HEK293 (cell line): Measurements from ENCODE around the gene UCHL3.

ENCODE experiments used
- CTCF ChIA-PET: fragments of 350-600 bp; formaldehyde crosslinking; extraction: SDS; loops from one replicate; lab custom pipeline; 2021; ENCODE audit warnings: antibody characterized with exemption; lab: Yijun Ruan, JAX
- POLR2A ChIA-PET: fragments of 300-600 bp; formaldehyde crosslinking; extraction: SDS; loops from one replicate; lab custom pipeline; 2020; ENCODE audit warnings: antibody characterized with exemption, inconsistent platforms; lab: Yijun Ruan, JAX
- H3K27ac ChIP-seq: fragments of 200-500 bp; sonication (Bioruptor generic); 2 replicates; pipeline ENCODE4 v1.5.1; 2014; ENCODE audit warnings: low read depth, low read length, control low read depth, inconsistent platforms; ENCODE audit errors: extremely low read depth
- H3K36me3 ChIP-seq, 2 experiments: fragments of 200-500 bp in 1 of 2; sonication (Bioruptor generic) in 1 of 2; 1 replicate in 1 of 2; 2 replicates in 1 of 2; pipeline ENCODE4 v1.5.1; 2014 to 2017; ENCODE audit warnings: inconsistent platforms in 2 of 2, low read length in 2 of 2; ENCODE audit not compliant: control insufficient read depth in 2 of 2, insufficient read depth in 1 of 2
- H3K4me1 ChIP-seq: fragments of 200-500 bp; sonication (Bioruptor generic); 2 replicates; pipeline ENCODE4 v1.5.1; 2014; ENCODE audit warnings: mild to moderate bottlenecking, low read length, inconsistent platforms; ENCODE audit not compliant: control insufficient read depth, insufficient read depth
- H3K4me3 ChIP-seq: 2 replicates; pipeline ENCODE4 v1.5.1; 2011; ENCODE audit warnings: low read depth, mild to moderate bottlenecking, control low read depth, low read length, moderate library complexity
- H3K9me3 ChIP-seq: fragments of 200-500 bp; sonication (Bioruptor generic); 2 replicates; pipeline ENCODE4 v1.5.1; 2014; ENCODE audit warnings: low read depth, low read length, inconsistent platforms; ENCODE audit not compliant: control insufficient read depth, insufficient read depth
- ATF2 ChIP-seq: fragments of 450-650 bp; formaldehyde crosslinking; IDR thresholded peaks from 2 replicates; pipeline ENCODE4 v1.5.1; 2016; ENCODE audit warnings: missing biosample characterization, missing genetic modification characterization, low read depth
- BCL11A ChIP-seq: fragments of 450-650 bp; formaldehyde crosslinking; IDR thresholded peaks from 2 replicates; pipeline ENCODE4 v1.5.1; 2016; ENCODE audit warnings: low read depth, missing biosample characterization, missing genetic modification characterization
- GLI2 ChIP-seq: fragments of 450-650 bp; formaldehyde crosslinking; IDR thresholded peaks from 2 replicates; pipeline ENCODE4; 2017; ENCODE audit warnings: missing biosample characterization, missing genetic modification characterization, low read depth, borderline replicate concordance
- SALL2 ChIP-seq: fragments of 450-650 bp; formaldehyde crosslinking; IDR thresholded peaks from 2 replicates; pipeline ENCODE4 v1.5.0; 2017; ENCODE audit warnings: missing biosample characterization, mild to moderate bottlenecking, missing genetic modification characterization, borderline replicate concordance
- SP2 ChIP-seq: fragments of 450-650 bp; formaldehyde crosslinking; IDR thresholded peaks from 2 replicates; pipeline ENCODE4 v1.5.1; 2016; ENCODE audit warnings: missing biosample characterization, missing genetic modification characterization
- WT1 ChIP-seq: fragments of 450-650 bp; formaldehyde crosslinking; IDR thresholded peaks from 2 replicates; pipeline ENCODE4 v1.5.1; 2016; ENCODE audit warnings: missing biosample characterization, missing genetic modification characterization
- ZBTB1 ChIP-seq: fragments of 450-650 bp; formaldehyde crosslinking; IDR thresholded peaks from 2 replicates; pipeline ENCODE4 v1.5.1; 2016; ENCODE audit warnings: missing biosample characterization, missing genetic modification characterization
- ZEB2 ChIP-seq: fragments of 450-650 bp; formaldehyde crosslinking; IDR thresholded peaks from 2 replicates; pipeline ENCODE4 v1.5.1; 2016; ENCODE audit warnings: missing biosample characterization, missing genetic modification characterization
- ZNF121 ChIP-seq: fragments of 450-650 bp; formaldehyde crosslinking; IDR thresholded peaks from 2 replicates; pipeline ENCODE4 v1.5.1; 2016; ENCODE audit warnings: missing biosample characterization, missing genetic modification characterization
- ZNF140 ChIP-seq: fragments of 450-650 bp; formaldehyde crosslinking; IDR thresholded peaks from 2 replicates; pipeline ENCODE4 v1.5.1; 2016; ENCODE audit warnings: missing biosample characterization, missing genetic modification characterization
- ZNF202 ChIP-seq: fragments of 450-650 bp; formaldehyde crosslinking; IDR thresholded peaks from 2 replicates; pipeline ENCODE4 v1.5.1; 2016; ENCODE audit warnings: missing biosample characterization, missing genetic modification characterization, borderline replicate concordance
- ZNF324 ChIP-seq: fragments of 450-650 bp; formaldehyde crosslinking; IDR thresholded peaks from 2 replicates; pipeline ENCODE4 v1.5.1; 2016; ENCODE audit warnings: missing biosample characterization, missing genetic modification characterization
- ZNF341 ChIP-seq: fragments of 450-650 bp; formaldehyde crosslinking; IDR thresholded peaks from 2 replicates; pipeline ENCODE4; 2016; ENCODE audit warnings: low read depth, missing biosample characterization, missing genetic modification characterization
- ZNF354C ChIP-seq: fragments of 450-650 bp; formaldehyde crosslinking; IDR thresholded peaks from 2 replicates; pipeline ENCODE4 v1.5.1; 2016; ENCODE audit warnings: missing biosample characterization, missing genetic modification characterization, low read depth, borderline replicate concordance
- ZNF391 ChIP-seq: fragments of 450-650 bp; formaldehyde crosslinking; IDR thresholded peaks from 2 replicates; pipeline ENCODE4 v1.5.1; 2016; ENCODE audit warnings: low read depth, missing biosample characterization, missing genetic modification characterization, borderline replicate concordance
- ZNF449 ChIP-seq: fragments of 450-650 bp; formaldehyde crosslinking; IDR thresholded peaks from 2 replicates; pipeline ENCODE4 v1.5.1; 2017; ENCODE audit warnings: missing biosample characterization, mild to moderate bottlenecking, missing genetic modification characterization, moderate library complexity
- ZNF521 ChIP-seq: fragments of 450-650 bp; formaldehyde crosslinking; IDR thresholded peaks from 2 replicates; pipeline ENCODE4 v1.5.1; 2017; ENCODE audit warnings: missing biosample characterization, mild to moderate bottlenecking, missing genetic modification characterization
- ZSCAN30 ChIP-seq: fragments of 450-650 bp; IDR thresholded peaks from 2 replicates; pipeline ENCODE4 v1.5.1; 2018; ENCODE audit warnings: missing biosample characterization, mild to moderate bottlenecking, missing genetic modification characterization, moderate library complexity
- TF ChIP-seq, protein P1 (sequence below): fragments of 450-650 bp; formaldehyde crosslinking; IDR thresholded peaks from 2 replicates; pipeline ENCODE4 v1.5.0; 2017; ENCODE audit warnings: missing biosample characterization, missing genetic modification characterization, borderline replicate concordance

Gene UCHL3

DNA sequence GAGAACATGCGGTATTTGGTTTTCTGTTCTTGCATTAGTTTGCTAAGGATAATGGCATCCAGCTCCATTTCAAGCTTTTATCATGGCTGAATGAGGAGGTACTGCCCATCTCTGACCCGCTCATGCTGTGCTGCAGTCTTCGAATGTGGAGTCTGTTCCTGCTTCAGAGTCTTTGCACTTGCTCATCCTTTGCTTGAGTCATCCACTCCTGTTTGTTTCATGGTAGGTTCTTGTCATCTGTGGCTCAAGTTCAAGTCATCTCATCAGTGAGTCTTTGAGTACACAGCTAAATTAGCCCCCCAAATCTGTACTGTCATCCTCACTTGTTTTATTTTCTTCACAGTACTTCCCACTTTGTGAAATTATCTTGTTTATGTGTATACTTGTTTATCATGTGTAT, 5.4 kb downstream of the UCHL3 start (continued):
- TF ChIP-seq ZNF341 (tag by site-specific recombination) (no peak), ZNF140 (tag by site-specific recombination) (no peak)
- TF ChIP-seq, all 188 proteins: peak for 0

DNA sequence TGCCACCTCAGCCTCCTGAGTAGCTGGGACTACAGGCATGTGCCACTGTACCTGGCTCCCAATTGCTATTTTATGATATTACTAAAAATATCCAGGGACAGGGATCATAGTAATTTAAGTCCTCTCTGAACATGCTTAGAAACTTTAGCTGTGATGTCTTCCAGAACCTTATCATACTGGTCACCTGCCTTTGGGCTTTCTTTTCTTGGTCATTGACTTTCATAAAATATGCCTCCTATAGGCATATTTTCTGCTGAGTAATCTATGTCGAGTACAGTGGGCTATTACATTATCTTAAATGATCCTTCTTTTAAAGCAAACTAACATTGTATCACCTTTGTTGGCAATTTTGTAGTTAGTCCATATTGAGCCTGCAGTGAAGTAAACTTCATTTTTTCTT, 6.2 kb downstream of the UCHL3 start:
- Histone ChIP-seq H3K4me3 (no peak overlapping the region), H3K9me3 (no peaks in the 10 kb centered on the region), H3K27ac (no peak overlapping the region), H3K4me1 (no peaks in the 10 kb centered on the region), H3K36me3 (peaks cover 0 to 35% of the 10 kb centered on the region in 2 experiments; a peak in 1 of 3 replicates)
- POLR2A ChIA-PET = no interaction called here
- TF ChIP-seq BCL11A (tag by site-specific recombination) (no peak), ZEB2 (no peak), ZNF202 (tag by site-specific recombination) (no peak), ZNF521 (no peak), ZNF354C (no peak), ZNF391 (tag by site-specific recombination) (no peak), ZBTB1 (tag by site-specific recombination) (no peak), ZSCAN30 (no peak), WT1 (tag by site-specific recombination) (no peak), SP2 (tag by site-specific recombination) (no peak), GLI2 (tag by site-specific recombination) (no peak), ZNF324 (no peak), ATF2 (no peak), SALL2 (tag by site-specific recombination) (no peak)
- TF ChIP-seq, protein P1, sequence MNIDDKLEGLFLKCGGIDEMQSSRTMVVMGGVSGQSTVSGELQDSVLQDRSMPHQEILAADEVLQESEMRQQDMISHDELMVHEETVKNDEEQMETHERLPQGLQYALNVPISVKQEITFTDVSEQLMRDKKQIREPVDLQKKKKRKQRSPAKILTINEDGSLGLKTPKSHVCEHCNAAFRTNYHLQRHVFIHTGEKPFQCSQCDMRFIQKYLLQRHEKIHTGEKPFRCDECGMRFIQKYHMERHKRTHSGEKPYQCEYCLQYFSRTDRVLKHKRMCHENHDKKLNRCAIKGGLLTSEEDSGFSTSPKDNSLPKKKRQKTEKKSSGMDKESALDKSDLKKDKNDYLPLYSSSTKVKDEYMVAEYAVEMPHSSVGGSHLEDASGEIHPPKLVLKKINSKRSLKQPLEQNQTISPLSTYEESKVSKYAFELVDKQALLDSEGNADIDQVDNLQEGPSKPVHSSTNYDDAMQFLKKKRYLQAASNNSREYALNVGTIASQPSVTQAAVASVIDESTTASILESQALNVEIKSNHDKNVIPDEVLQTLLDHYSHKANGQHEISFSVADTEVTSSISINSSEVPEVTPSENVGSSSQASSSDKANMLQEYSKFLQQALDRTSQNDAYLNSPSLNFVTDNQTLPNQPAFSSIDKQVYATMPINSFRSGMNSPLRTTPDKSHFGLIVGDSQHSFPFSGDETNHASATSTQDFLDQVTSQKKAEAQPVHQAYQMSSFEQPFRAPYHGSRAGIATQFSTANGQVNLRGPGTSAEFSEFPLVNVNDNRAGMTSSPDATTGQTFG (tag by site-specific recombination) = no peak
- CTCF ChIA-PET = no interaction called here

DNA sequence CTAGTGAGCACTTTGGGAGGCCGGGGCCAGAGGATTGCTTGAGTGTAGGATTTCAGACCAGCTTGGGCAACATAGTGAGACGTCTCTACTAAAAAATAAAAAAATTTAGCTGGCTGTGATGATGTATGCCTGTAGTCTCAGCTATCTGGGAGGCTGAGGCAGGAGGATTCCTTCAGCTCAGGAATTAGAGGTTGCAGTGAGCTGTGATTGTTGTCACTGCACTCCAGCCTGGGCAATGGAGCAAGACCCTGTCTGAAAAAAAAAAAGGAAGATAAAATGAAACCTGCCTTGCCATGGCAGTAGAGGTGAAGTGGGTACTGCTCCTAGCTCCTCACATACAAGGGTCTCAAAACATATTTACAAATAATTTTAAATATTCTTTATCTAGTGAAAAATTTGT, 7.4 kb downstream of the UCHL3 start:
- Histone ChIP-seq H3K36me3 (peaks cover 0 to 40% of the 10 kb centered on the region in 2 experiments; a peak in 1 of 3 replicates), H3K4me1 (no peaks in the 10 kb centered on the region), H3K9me3 (no peaks in the 10 kb centered on the region), H3K27ac (no peak overlapping the region), H3K4me3 (no peak overlapping the region)
- no peak for TF ChIP-seq ZNF449 (tag by site-specific recombination)
- peak; percentile 59; the same call in 1 of the 2 replicates for TF ChIP-seq ZNF121
- POLR2A ChIA-PET = no interaction called here
- CTCF ChIA-PET = no interaction called here
